Measurements from ENCODE around the gene BLMH.

DNA sequence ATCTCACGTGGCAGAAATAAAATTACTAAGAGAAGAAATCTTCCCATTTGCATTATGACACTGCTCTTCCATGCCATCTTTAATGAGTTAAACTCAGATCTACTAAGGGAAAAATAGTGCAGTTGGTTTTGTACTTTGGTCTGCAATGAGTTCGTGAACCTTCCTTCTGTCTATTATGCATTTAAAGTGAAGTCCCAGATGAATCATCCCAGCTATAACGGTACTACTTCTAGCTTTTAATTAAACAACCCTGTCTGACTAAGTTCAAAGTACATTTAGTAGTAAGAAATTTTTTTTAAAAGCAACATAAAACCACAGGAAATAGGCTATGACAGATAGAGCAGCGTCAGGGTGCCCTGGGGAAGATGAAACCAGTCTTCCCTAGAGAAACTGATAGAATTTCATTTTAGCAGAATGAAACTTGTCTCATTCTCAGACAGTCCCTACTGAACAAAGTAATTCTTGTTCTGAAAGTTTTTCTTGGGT lies 40.4 kb upstream of the BLMH start:
- no peak for TF ChIP-seq ILF3 (IDR thresholded peaks at IDR 0.05; ENCODE audit: borderline replicate concordance)
- no peak for TF ChIP-seq USF2 (CRISPR knock-in tag; IDR thresholded peaks at IDR 0.05)
- TF ChIP-seq, protein P1, sequence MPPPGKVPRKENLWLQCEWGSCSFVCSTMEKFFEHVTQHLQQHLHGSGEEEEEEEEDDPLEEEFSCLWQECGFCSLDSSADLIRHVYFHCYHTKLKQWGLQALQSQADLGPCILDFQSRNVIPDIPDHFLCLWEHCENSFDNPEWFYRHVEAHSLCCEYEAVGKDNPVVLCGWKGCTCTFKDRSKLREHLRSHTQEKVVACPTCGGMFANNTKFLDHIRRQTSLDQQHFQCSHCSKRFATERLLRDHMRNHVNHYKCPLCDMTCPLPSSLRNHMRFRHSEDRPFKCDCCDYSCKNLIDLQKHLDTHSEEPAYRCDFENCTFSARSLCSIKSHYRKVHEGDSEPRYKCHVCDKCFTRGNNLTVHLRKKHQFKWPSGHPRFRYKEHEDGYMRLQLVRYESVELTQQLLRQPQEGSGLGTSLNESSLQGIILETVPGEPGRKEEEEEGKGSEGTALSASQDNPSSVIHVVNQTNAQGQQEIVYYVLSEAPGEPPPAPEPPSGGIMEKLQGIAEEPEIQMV (tag; conservative IDR thresholded peaks at IDR 0.05; ENCODE audit: low read depth) = no peak
- no peak for TF ChIP-seq POLR2AphosphoS2 (IDR thresholded peaks at IDR 0.05; ENCODE audit: low read length)
- no peak for TF ChIP-seq POLR2A (conservative IDR thresholded peaks at IDR 0.05)
- TF ChIP-seq, protein P2, sequence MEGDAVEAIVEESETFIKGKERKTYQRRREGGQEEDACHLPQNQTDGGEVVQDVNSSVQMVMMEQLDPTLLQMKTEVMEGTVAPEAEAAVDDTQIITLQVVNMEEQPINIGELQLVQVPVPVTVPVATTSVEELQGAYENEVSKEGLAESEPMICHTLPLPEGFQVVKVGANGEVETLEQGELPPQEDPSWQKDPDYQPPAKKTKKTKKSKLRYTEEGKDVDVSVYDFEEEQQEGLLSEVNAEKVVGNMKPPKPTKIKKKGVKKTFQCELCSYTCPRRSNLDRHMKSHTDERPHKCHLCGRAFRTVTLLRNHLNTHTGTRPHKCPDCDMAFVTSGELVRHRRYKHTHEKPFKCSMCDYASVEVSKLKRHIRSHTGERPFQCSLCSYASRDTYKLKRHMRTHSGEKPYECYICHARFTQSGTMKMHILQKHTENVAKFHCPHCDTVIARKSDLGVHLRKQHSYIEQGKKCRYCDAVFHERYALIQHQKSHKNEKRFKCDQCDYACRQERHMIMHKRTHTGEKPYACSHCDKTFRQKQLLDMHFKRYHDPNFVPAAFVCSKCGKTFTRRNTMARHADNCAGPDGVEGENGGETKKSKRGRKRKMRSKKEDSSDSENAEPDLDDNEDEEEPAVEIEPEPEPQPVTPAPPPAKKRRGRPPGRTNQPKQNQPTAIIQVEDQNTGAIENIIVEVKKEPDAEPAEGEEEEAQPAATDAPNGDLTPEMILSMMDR (IDR thresholded peaks at IDR 0.05 in 2 of 3, conservative IDR thresholded peaks at IDR 0.05 in 1 of 3; ENCODE audit: insufficient read depth in 2 of 3, low read depth in 1 of 3, low read length in 3 of 3) = no peak
- TF ChIP-seq ZNF23 (CRISPR knock-in tag; IDR thresholded peaks at IDR 0.05) = no peak
- TF ChIP-seq, protein P3, sequence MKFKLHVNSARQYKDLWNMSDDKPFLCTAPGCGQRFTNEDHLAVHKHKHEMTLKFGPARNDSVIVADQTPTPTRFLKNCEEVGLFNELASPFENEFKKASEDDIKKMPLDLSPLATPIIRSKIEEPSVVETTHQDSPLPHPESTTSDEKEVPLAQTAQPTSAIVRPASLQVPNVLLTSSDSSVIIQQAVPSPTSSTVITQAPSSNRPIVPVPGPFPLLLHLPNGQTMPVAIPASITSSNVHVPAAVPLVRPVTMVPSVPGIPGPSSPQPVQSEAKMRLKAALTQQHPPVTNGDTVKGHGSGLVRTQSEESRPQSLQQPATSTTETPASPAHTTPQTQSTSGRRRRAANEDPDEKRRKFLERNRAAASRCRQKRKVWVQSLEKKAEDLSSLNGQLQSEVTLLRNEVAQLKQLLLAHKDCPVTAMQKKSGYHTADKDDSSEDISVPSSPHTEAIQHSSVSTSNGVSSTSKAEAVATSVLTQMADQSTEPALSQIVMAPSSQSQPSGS (CRISPR knock-in tag; IDR thresholded peaks at IDR 0.05) = no peak
- no peak for TF ChIP-seq HNRNPH1 (optimal IDR thresholded peaks at IDR 0.05; ENCODE audit: low read depth, low read length)
- no peak for TF ChIP-seq SIN3A (IDR thresholded peaks at IDR 0.05; ENCODE audit: borderline replicate concordance in 2 of 2, control insufficient read depth in 1 of 2, low read depth in 2 of 2, low read length in 2 of 2)
- TF ChIP-seq RFX1 (IDR thresholded peaks at IDR 0.05) = no peak
- TF ChIP-seq, protein P4, sequence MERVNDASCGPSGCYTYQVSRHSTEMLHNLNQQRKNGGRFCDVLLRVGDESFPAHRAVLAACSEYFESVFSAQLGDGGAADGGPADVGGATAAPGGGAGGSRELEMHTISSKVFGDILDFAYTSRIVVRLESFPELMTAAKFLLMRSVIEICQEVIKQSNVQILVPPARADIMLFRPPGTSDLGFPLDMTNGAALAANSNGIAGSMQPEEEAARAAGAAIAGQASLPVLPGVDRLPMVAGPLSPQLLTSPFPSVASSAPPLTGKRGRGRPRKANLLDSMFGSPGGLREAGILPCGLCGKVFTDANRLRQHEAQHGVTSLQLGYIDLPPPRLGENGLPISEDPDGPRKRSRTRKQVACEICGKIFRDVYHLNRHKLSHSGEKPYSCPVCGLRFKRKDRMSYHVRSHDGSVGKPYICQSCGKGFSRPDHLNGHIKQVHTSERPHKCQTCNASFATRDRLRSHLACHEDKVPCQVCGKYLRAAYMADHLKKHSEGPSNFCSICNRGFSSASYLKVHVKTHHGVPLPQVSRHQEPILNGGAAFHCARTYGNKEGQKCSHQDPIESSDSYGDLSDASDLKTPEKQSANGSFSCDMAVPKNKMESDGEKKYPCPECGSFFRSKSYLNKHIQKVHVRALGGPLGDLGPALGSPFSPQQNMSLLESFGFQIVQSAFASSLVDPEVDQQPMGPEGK (CRISPR knock-in tag; IDR thresholded peaks at IDR 0.05; ENCODE audit: borderline replicate concordance) = no peak
- no peak for TF ChIP-seq PCBP2 (IDR thresholded peaks at IDR 0.05; ENCODE audit: low read depth, low read length, poor library complexity, severe bottlenecking)
- TF ChIP-seq, protein P5, sequence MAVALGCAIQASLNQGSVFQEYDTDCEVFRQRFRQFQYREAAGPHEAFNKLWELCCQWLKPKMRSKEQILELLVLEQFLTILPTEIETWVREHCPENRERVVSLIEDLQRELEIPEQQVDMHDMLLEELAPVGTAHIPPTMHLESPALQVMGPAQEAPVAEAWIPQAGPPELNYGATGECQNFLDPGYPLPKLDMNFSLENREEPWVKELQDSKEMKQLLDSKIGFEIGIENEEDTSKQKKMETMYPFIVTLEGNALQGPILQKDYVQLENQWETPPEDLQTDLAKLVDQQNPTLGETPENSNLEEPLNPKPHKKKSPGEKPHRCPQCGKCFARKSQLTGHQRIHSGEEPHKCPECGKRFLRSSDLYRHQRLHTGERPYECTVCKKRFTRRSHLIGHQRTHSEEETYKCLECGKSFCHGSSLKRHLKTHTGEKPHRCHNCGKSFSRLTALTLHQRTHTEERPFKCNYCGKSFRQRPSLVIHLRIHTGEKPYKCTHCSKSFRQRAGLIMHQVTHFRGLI (CRISPR knock-in tag; IDR thresholded peaks at IDR 0.05) = no peak

Measured in K562 (cell line).